IMR-90 (cell line): Measurements from ENCODE around the gene PRKCA. TPM values are rescaled to one million over a fixed set of nuclear protein-coding genes. Genes with fewer than 3 reads are reported as not detected.

Experiments
- ATAC-seq: fragments of 200-7000 bp; cut with Tn5 transposase; 2 replicates; pipeline ENCODE4 v1.9.1; 2020; ENCODE audit warnings: low read depth, mild to moderate bottlenecking, moderate library complexity
- BruUV-seq: library from RNA; stranded (reverse); fragments of 400-500 nt; replicated peaks from 2 replicates; lab custom pipeline; 2021; lab: Mats Ljungman, UMichigan
- CTCF ChIA-PET: fragments of 300-600 bp; formaldehyde crosslinking; extraction: SDS; loops from one replicate; lab custom pipeline; 2021; ENCODE audit warnings: antibody characterized with exemption; lab: Yijun Ruan, JAX
- POLR2A ChIA-PET: fragments of 300-600 bp; sonication (Branson Sonifier 250); formaldehyde crosslinking; loops from one replicate; lab custom pipeline; 2022; ENCODE audit warnings: antibody characterized with exemption; ENCODE audit not compliant: unreplicated experiment; lab: Charles Lee
- DNase-seq: peaks from one replicate; pipeline ENCODE4 v3.0.0; 2013
- H2AFZ ChIP-seq: replicated peaks from 2 replicates; pipeline ENCODE3; 2013; ENCODE audit warnings: low read length, mild to moderate bottlenecking; ENCODE audit not compliant: poor library complexity
- H2AK5ac ChIP-seq: 2 replicates; pipeline ENCODE4 v1.6.1; 2013; ENCODE audit warnings: low read depth, low read length, inconsistent platforms
- H2AK9ac ChIP-seq: replicated peaks from 2 replicates; pipeline ENCODE3; 2013; ENCODE audit warnings: mild to moderate bottlenecking, low read depth, low read length, moderate library complexity; ENCODE audit not compliant: poor library complexity
- H2BK120ac ChIP-seq: 2 replicates; pipeline ENCODE4 v1.6.1; 2013; ENCODE audit warnings: low read depth, low read length, inconsistent platforms
- H2BK15ac ChIP-seq: 3 replicates; pipeline ENCODE4 v1.6.1; 2013; ENCODE audit warnings: low read depth, low read length, inconsistent platforms
- H2BK20ac ChIP-seq: 2 replicates; pipeline ENCODE4 v1.6.1; 2013; ENCODE audit warnings: low read depth, mild to moderate bottlenecking, inconsistent platforms, low read length, moderate library complexity
- H2BK5ac ChIP-seq: 2 replicates; pipeline ENCODE4 v1.6.1; 2013; ENCODE audit warnings: mild to moderate bottlenecking, low read depth, low read length, inconsistent platforms; ENCODE audit not compliant: poor library complexity, severe bottlenecking
- H3K14ac ChIP-seq: replicated peaks from 2 replicates; pipeline ENCODE4 v1.6.1; 2013; ENCODE audit warnings: low read depth, low read length, inconsistent platforms
- H3K18ac ChIP-seq: 2 replicates; pipeline ENCODE4 v1.6.1; 2013; ENCODE audit warnings: low read depth, low read length, control low read depth
- H3K23ac ChIP-seq: 2 replicates; pipeline ENCODE4 v1.6.1; 2013; ENCODE audit warnings: low read depth, low read length, inconsistent platforms
- H3K27ac ChIP-seq: 2 replicates; pipeline ENCODE4 v1.5.1; 2013; ENCODE audit warnings: mild to moderate bottlenecking, control low read depth, low read length; ENCODE audit not compliant: insufficient read depth
- H3K27me3 ChIP-seq: 2 replicates; pipeline ENCODE4 v1.6.1; 2013; ENCODE audit warnings: low read length; ENCODE audit not compliant: control insufficient read depth, insufficient read depth
- H3K36me3 ChIP-seq: 2 replicates; pipeline ENCODE4 v1.6.1; 2013; ENCODE audit warnings: low read length, mixed read lengths; ENCODE audit not compliant: control insufficient read depth, insufficient read depth
- H3K4ac ChIP-seq: 2 replicates; pipeline ENCODE4 v1.6.1; 2013; ENCODE audit warnings: low read depth, low read length, inconsistent platforms
- H3K4me1 ChIP-seq: 2 replicates; pipeline ENCODE4 v1.6.1; 2013; ENCODE audit warnings: low read length, mixed read lengths; ENCODE audit not compliant: control insufficient read depth, insufficient read depth
- H3K4me2 ChIP-seq: 2 replicates; pipeline ENCODE4 v1.6.1; 2013; ENCODE audit warnings: low read depth, mild to moderate bottlenecking, control low read depth, low read length, moderate library complexity
- H3K4me3 ChIP-seq: 2 replicates; pipeline ENCODE4 v1.5.1; 2013; ENCODE audit warnings: low read depth, mild to moderate bottlenecking, control low read depth, low read length, moderate library complexity; ENCODE audit not compliant: insufficient read depth
- H3K56ac ChIP-seq: 2 replicates; pipeline ENCODE4 v1.6.1; 2013; ENCODE audit warnings: low read length, inconsistent platforms; ENCODE audit not compliant: insufficient read depth; ENCODE audit errors: extremely low read depth
- H3K79me1 ChIP-seq, 2 experiments: 2 replicates each; pipeline ENCODE4 v1.6.1; 2013; ENCODE audit warnings: low read length in 2 of 2, inconsistent platforms in 1 of 2, low read depth in 1 of 2
- H3K9ac ChIP-seq: 2 replicates; pipeline ENCODE4 v1.6.1; 2013; ENCODE audit warnings: low read depth, low read length, control low read depth
- H3K9me1 ChIP-seq: 2 replicates; pipeline ENCODE4 v1.6.1; 2013; ENCODE audit warnings: low read length, inconsistent platforms; ENCODE audit not compliant: insufficient read depth
- H3K9me3 ChIP-seq: 2 replicates; pipeline ENCODE4 v1.6.1; 2013; ENCODE audit warnings: low read length; ENCODE audit not compliant: control insufficient read depth, insufficient read depth
- H4K20me1 ChIP-seq: 2 replicates; pipeline ENCODE4 v1.6.1; 2013; ENCODE audit warnings: low read length, inconsistent platforms; ENCODE audit not compliant: insufficient read depth
- H4K5ac ChIP-seq: 2 replicates; pipeline ENCODE4 v1.6.1; 2013; ENCODE audit warnings: mild to moderate bottlenecking, low read depth, low read length, control low read depth
- H4K8ac ChIP-seq, 2 experiments: 2 replicates each; pipeline ENCODE4 v1.6.1; 2013; ENCODE audit warnings: low read depth in 2 of 2, low read length in 2 of 2, control low read depth in 1 of 2, inconsistent platforms in 1 of 2
- H4K91ac ChIP-seq: 2 replicates; pipeline ENCODE4 v1.6.1; 2013; ENCODE audit warnings: low read depth, low read length, inconsistent platforms; ENCODE audit not compliant: insufficient read depth
- BHLHE40 ChIP-seq: fragments of 150-350 bp; IDR thresholded peaks from 2 replicates; pipeline ENCODE4 v1.6.1; 2016; ENCODE audit warnings: mild to moderate bottlenecking, low read depth, low read length
- CHD1 ChIP-seq: IDR thresholded peaks from 2 replicates; pipeline ENCODE4 v1.6.1; 2012; ENCODE audit warnings: low read depth, low read length, improper control_type of control experiment
- FOS ChIP-seq: fragments of 150-350 bp; IDR thresholded peaks from 2 replicates; pipeline ENCODE4 v1.6.1; 2016; ENCODE audit warnings: low read depth, low read length
- MAZ ChIP-seq: IDR thresholded peaks from 2 replicates; pipeline ENCODE4 v1.6.1; 2012; ENCODE audit warnings: low read depth, mild to moderate bottlenecking, low read length, improper control_type of control experiment, moderate library complexity, borderline replicate concordance
- POLR2A ChIP-seq: IDR thresholded peaks from 2 replicates; pipeline ENCODE4 v1.6.1; 2012; ENCODE audit warnings: mild to moderate bottlenecking, low read depth, low read length
- RAD21 ChIP-seq: IDR thresholded peaks from 2 replicates; pipeline ENCODE4 v1.6.1; 2012; ENCODE audit warnings: low read length, improper control_type of control experiment
- RFX5 ChIP-seq: IDR thresholded peaks from 2 replicates; pipeline ENCODE4 v1.8.0; 2012; ENCODE audit warnings: low read depth, mild to moderate bottlenecking, low read length, moderate library complexity
- WGBS, 2 experiments: methylation state at CpG; one replicate each; pipeline versions ENCODE4 v1.1.5 to v1.1.7; 2013; ENCODE audit warnings: missing lambda C conversion rate in 2 of 2; ENCODE audit not compliant: insufficient read length in 1 of 2; ENCODE audit errors: extremely low coverage in 2 of 2; 5-methylcytosine and 5-hydroxymethylcytosine counted together
- dilution Hi-C: fragments of 300-500 bp; cut with HindIII; formaldehyde crosslinking; loops from one replicate; pipeline ENCODE4 v1.14.3; 2018; ENCODE audit warnings: low sequenced_read_pairs; ENCODE audit not compliant: unreplicated experiment
- in situ Hi-C: fragments of 300-500 bp; cut with MboI; formaldehyde crosslinking; loops from 3 replicates; pipeline ENCODE4 v1.14.3; 2019; ENCODE audit warnings: low sequenced_read_pairs, inconsistent platforms, mixed read lengths
- intact Hi-C: fragments of 100-400 bp; cut with micrococcal nuclease; formaldehyde crosslinking; loops from 2 replicates; pipeline ENCODE4 v1.10.0; 2022
- polyA plus RNA-seq, 3 experiments: library from polyadenylated mRNA; depleted of rRNA; stranded (reverse); fragments of >200 nt; gene quantifications; 2 replicates each; pipeline ENCODE4 v1.2.3, GENCODE V29; 2012; ENCODE audit warnings: low replicate concordance in 1 of 3
- total RNA-seq: library from RNA; depleted of rRNA; stranded (reverse); fragments of >200 nt; gene quantifications from 2 replicates; pipeline ENCODE4 v1.2.3, GENCODE V29; 2012

PRKCA gene
- total and polyA plus RNA-seq, 2 of the 4 experiments (the other 2 are of a cell fraction), result 31.0 to 46.0 TPM

- intact Hi-C loops (no loop called here), dilution Hi-C loops (no loop called here), in situ Hi-C loops (no loop called here)
- no peak overlapping the region for H3K14ac ChIP-seq
- no peak for TF ChIP-seq RAD21
- TF ChIP-seq CHD1, result no peak
- no peak for TF ChIP-seq FOS
- no peak for TF ChIP-seq MAZ
- TF ChIP-seq BHLHE40, result no peak
- TF ChIP-seq RFX5, result no peak
- TF ChIP-seq POLR2A, result no peak
- BruUV-seq, result no TSS peak
- H4K5ac ChIP-seq, result no peak overlapping the region
- no peak overlapping the region for H2AK5ac ChIP-seq
- H3K4me1 ChIP-seq, result peaks cover 4% of the 10 kb centered on the region
- no peak overlapping the region for H3K4me3 ChIP-seq
- no peak overlapping the region for H3K4me2 ChIP-seq
- no peaks in the 10 kb centered on the region for H3K9me3 ChIP-seq
- H4K8ac ChIP-seq, result no peak overlapping the region
- WGBS, 2 experiments, result no CpG with 5 or more reads among the region's 2 CpGs
- no peak for ATAC-seq
- no peak overlapping the region for H4K91ac ChIP-seq
- H3K9me1 ChIP-seq, result peaks cover 7% of the 10 kb centered on the region
- H4K20me1 ChIP-seq, result peaks cover 20% of the 10 kb centered on the region
- no peak overlapping the region for H3K56ac ChIP-seq
- H3K27me3 ChIP-seq, result no peaks in the 10 kb centered on the region
- no peak overlapping the region for H3K4ac ChIP-seq
- H2BK5ac ChIP-seq, result no peak overlapping the region
- H3K36me3 ChIP-seq, result no peaks in the 10 kb centered on the region
- no peak overlapping the region for H3K9ac ChIP-seq
- no peak overlapping the region for H2AFZ ChIP-seq
- no peak for DNase-seq
- no peak overlapping the region for H2BK120ac ChIP-seq
- H3K23ac ChIP-seq, result no peak overlapping the region
- peaks cover 29 to 45% of the 10 kb centered on the region in 2 experiments for H3K79me1 ChIP-seq
- H2AK9ac ChIP-seq, result no peak overlapping the region
- no peak overlapping the region for H2BK20ac ChIP-seq
- ChIA-PET POLR2A (no interaction called here), CTCF (interaction anchor here (0.6 kb wide), 1 partner anchor 342 kb away, joined by 13 read pairs; no protein-coding TSS in a partner anchor)
- no peak overlapping the region for H3K18ac ChIP-seq
- H2BK15ac ChIP-seq, result no peak overlapping the region
- H3K27ac ChIP-seq, result no peak overlapping the region
Measured at GRCh38 chr17:66630379-66630778, 328.0 kb downstream of the PRKCA start.
